Adrenal gland (tissue), 12 donors: Measurements from ENCODE around the gene TMSB10. TPM values are rescaled to one million over a fixed set of nuclear protein-coding genes. Genes with fewer than 3 reads are reported as not detected.

Experiments used
- DNase-seq, 7 donors: peaks; one replicate each; pipeline ENCODE4 v3.0.0-alpha.2; 2019 to 2020
- H3K27ac ChIP-seq, 5 donors: fragments of 200-600 bp; sonication (generic) in 4 of 5; 1 replicate in 3 of 5; 2 replicates in 2 of 5; pipeline versions ENCODE4 v1.5.1 to v1.8.0; 2016 to 2020; ENCODE audit warnings: mild to moderate bottlenecking in 1 of 5
- H3K27me3 ChIP-seq: fragments of 200-600 bp; 2 replicates; pipeline ENCODE4 v1.8.0; 2021
- H3K36me3 ChIP-seq, 2 donors: fragments of 200-600 bp; replicated peaks in 1 of 2; 1 replicate in 1 of 2; 2 replicates in 1 of 2; pipeline versions ENCODE4 v1.5.1 to v1.8.0; 2018 to 2022
- H3K4me1 ChIP-seq, 2 donors: fragments of 200-600 bp; replicated peaks in 1 of 2; 1 replicate in 1 of 2; 2 replicates in 1 of 2; pipeline versions ENCODE4 v1.5.1 to v1.8.0; 2018 to 2021
- H3K4me3 ChIP-seq, 4 donors: fragments of 200-600 bp; sonication (generic) in 3 of 4; one replicate each; pipeline ENCODE4 v1.5.1; 2016 to 2018
- H3K9me3 ChIP-seq, 3 donors: fragments of 200-600 bp; sonication (generic) in 1 of 3; replicated peaks in 1 of 3; 1 replicate in 2 of 3; 2 replicates in 1 of 3; pipeline versions ENCODE4 v1.5.1 to v1.8.0; 2016 to 2021
- POLR2A ChIP-seq, 2 donors: fragments of 450-650 bp; IDR thresholded peaks; one replicate each; pipeline ENCODE4 v1.6.1; 2017; ENCODE audit warnings: antibody characterized with exemption in 2 of 2, mild to moderate bottlenecking in 2 of 2, moderate library complexity in 1 of 2
- WGBS, 4 donors: extraction: QIAGEN DNeasy Blood & Tissue Kit in 2 of 4; methylation state at CpG; one replicate each; pipeline versions ENCODE4 v1.1.5 to v1.1.7; 2013 to 2017; 5-methylcytosine and 5-hydroxymethylcytosine counted together
- intact Hi-C, 2 donors: fragments of 100-400 bp; cut with DNase I; formaldehyde crosslinking; loops; one replicate each; pipeline versions ENCODE4 v1.14.1 to v1.15.0; 2022 to 2023
- polyA plus RNA-seq, 3 donors: library from polyadenylated mRNA; stranded (reverse); fragments of 200-250 nt in 2 of 3; fragments of 350-450 nt in 1 of 3; fragmentation: Illumina TruSeq in 1 of 3; extraction: RNeasy Lipid Tissue Mini Kit (QIAGEN cat#74804) in 1 of 3; gene quantifications; one replicate each; pipeline ENCODE4 v1.2.3, GENCODE V29; 2013 to 2014
- total RNA-seq, 9 donors: library from RNA; depleted of rRNA in 4 of 9; stranded (reverse); fragments of >200 nt in 4 of 9; fragments of 120-200 nt in 1 of 9; fragmentation: NEBNext Ultra II Directional in 1 of 9; extraction: Animal tissue kit (Norgen Biotek cat#: 25700) in 1 of 9; gene quantifications; one replicate each; pipeline versions ENCODE4 v1.1.0 to v1.2.4, GENCODE V29; 2013 to 2023
- TF ChIP-seq, protein P1 (sequence below), 6 experiments: fragments of 450-650 bp in 4 of 6; fragments of 200-600 bp in 2 of 6; sonication (generic) in 1 of 6; IDR thresholded peaks; 1 replicate in 5 of 6; 2 replicates in 1 of 6; pipeline versions ENCODE4 v1.5.1 to v1.8.0; 2016 to 2021; ENCODE audit warnings: antibody characterized with exemption in 6 of 6, mild to moderate bottlenecking in 2 of 6, moderate library complexity in 1 of 6
- donor health status: healthy with polysubstance abuse.
- donor health status: Bipolar disorder and iron deficiency.
- donor health status: DM: yes; HTN: yes; CAD: no.
- donor health status: DM: no; HTN: no; CAD: no.
- donor health status: DM: no; HTN: no; CAD: no.
- donor health status: DM: yes; HTN: yes; CAD: no.

TMSB10 gene
- total and polyA plus RNA-seq, 12 donors: 473 to 2,004 (median 1,367) TPM

- Histone ChIP-seq H3K36me3 (no peaks in the 10 kb centered on the region), H3K4me1 (peaks cover 0 to 20% of the 10 kb centered on the region in 2 donors), H3K9me3 (no peaks in the 10 kb centered on the region), H3K27ac (peak overlapping the region in 2 of 5 donors; percentile 44), H3K4me3 (no peak overlapping the region), H3K27me3 (no peaks in the 10 kb centered on the region)
- 46 to 60% (median 54%) methylated on average over 7 of the region's 7 CpGs for WGBS, 4 donors
- DNase-seq: no peak
- TF ChIP-seq, protein P1, sequence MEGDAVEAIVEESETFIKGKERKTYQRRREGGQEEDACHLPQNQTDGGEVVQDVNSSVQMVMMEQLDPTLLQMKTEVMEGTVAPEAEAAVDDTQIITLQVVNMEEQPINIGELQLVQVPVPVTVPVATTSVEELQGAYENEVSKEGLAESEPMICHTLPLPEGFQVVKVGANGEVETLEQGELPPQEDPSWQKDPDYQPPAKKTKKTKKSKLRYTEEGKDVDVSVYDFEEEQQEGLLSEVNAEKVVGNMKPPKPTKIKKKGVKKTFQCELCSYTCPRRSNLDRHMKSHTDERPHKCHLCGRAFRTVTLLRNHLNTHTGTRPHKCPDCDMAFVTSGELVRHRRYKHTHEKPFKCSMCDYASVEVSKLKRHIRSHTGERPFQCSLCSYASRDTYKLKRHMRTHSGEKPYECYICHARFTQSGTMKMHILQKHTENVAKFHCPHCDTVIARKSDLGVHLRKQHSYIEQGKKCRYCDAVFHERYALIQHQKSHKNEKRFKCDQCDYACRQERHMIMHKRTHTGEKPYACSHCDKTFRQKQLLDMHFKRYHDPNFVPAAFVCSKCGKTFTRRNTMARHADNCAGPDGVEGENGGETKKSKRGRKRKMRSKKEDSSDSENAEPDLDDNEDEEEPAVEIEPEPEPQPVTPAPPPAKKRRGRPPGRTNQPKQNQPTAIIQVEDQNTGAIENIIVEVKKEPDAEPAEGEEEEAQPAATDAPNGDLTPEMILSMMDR (IDR thresholded peaks at IDR 0.05): no peak
- no peak for TF ChIP-seq POLR2A (IDR thresholded peaks at IDR 0.05)
- intact Hi-C loops: no loop called here
Measured at GRCh38 chr2:84894758-84895520, 10.5 kb upstream of the TMSB10 start.

GRCh38 chr2:84896567-84896966, 8.9 kb upstream of the TMSB10 start:
- Histone ChIP-seq H3K4me3 (no peak overlapping the region), H3K27me3 (no peaks in the 10 kb centered on the region), H3K9me3 (no peaks in the 10 kb centered on the region), H3K36me3 (no peaks in the 10 kb centered on the region), H3K4me1 (peaks cover 0 to 20% of the 10 kb centered on the region in 2 donors), H3K27ac (no peak overlapping the region)
- TF ChIP-seq, protein P1 (IDR thresholded peaks at IDR 0.05): no peak
- WGBS, 4 donors: 81 to 91% (median 87%) methylated on average over 2 of the region's 2 CpGs
- intact Hi-C loops: no loop called here
- DNase-seq: no peak

DNA sequence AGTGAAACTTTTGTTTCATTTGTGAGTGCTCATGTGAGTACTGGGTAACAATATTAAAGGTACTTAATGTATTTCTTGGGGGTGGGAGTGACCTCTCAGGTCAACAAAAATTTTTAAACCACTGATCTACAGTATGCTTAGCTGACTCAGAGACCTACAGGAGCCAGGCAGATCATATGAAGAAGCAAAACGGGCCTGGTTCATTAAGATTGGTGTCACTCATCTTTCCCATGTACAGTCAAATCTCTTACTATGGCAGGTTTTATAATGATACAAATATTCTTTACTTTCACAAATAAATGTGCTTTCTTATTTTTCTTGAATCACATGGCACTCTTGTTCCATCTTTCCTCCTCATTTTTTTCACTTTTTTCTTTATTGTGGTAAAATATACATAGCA, 7.7 kb upstream of the TMSB10 start:
- no peaks in the 10 kb centered on the region for H3K9me3 ChIP-seq
- WGBS, 4 donors: 69 to 79% (median 73%) methylated on average over 1 of the region's 1 CpG
- peak overlapping the region in 1 of 5 donors; percentile 42 for H3K27ac ChIP-seq
- H3K4me3 ChIP-seq: no peak overlapping the region
- peaks cover 0 to 20% of the 10 kb centered on the region in 2 donors for H3K4me1 ChIP-seq
- TF ChIP-seq, protein P1 (IDR thresholded peaks at IDR 0.05): no peak
- TF ChIP-seq POLR2A (IDR thresholded peaks at IDR 0.05): no peak
- H3K27me3 ChIP-seq: no peaks in the 10 kb centered on the region
- intact Hi-C loops: no loop called here
- H3K36me3 ChIP-seq: no peaks in the 10 kb centered on the region
- no peak for DNase-seq

- intact Hi-C loops: no loop called here
- no peak for DNase-seq
- Histone ChIP-seq H3K36me3 (no peaks in the 10 kb centered on the region), H3K9me3 (no peaks in the 10 kb centered on the region), H3K4me1 (peaks cover 6 to 25% of the 10 kb centered on the region in 2 donors), H3K4me3 (no peak overlapping the region), H3K27me3 (no peaks in the 10 kb centered on the region), H3K27ac (no peak overlapping the region)
- TF ChIP-seq, protein P1 (IDR thresholded peaks at IDR 0.05): no peak
- TF ChIP-seq POLR2A (IDR thresholded peaks at IDR 0.05): no peak
- WGBS, 4 donors: 88 to 93% (median 91%) methylated on average over 8 of the region's 8 CpGs
Measured at GRCh38 chr2:84899304-84900204, 5.9 kb upstream of the TMSB10 start.
